ENCODE measurements around the gene RSL24D1. TPM values are rescaled to one million over a fixed set of nuclear protein-coding genes. Genes with fewer than 3 reads are reported as not detected.

RSL24D1 gene
- total RNA-seq, 1 experiment from 2014 or later = 111 TPM

GRCh38 chr15:55220606-55221005, 23.9 kb upstream of the RSL24D1 start:
- Histone ChIP-seq H2BK20ac (ENCODE audit: low read depth, low read length, poor library complexity, severe bottlenecking) (no peak overlapping the region), H3K27ac (ENCODE audit: insufficient read length, low read depth, low read length) (no peak overlapping the region), H3K79me2 (ENCODE audit: insufficient read depth, low read length) (no peaks in the 10 kb centered on the region), H3K79me1 (ENCODE audit: insufficient read depth, low read depth, low read length, poor library complexity, severe bottlenecking) (no peaks in the 10 kb centered on the region), H3K56ac (ENCODE audit: insufficient read length, low read depth, low read length) (no peak overlapping the region), H2AFZ (ENCODE audit: low read length) (no peak overlapping the region), H2BK5ac (ENCODE audit: insufficient read length, low read length) (no peak overlapping the region), H4K20me1 (ENCODE audit: control insufficient read depth, insufficient read depth, insufficient read length) (no peaks in the 10 kb centered on the region), H2BK15ac (ENCODE audit: low read depth, low read length) (no peak overlapping the region), H3K14ac (ENCODE audit: insufficient read depth, low read length) (no peak overlapping the region), H3K23ac (ENCODE audit: insufficient read length, low read depth, low read length) (no peak overlapping the region), H2AK5ac (ENCODE audit: insufficient read length, low read length) (no peak overlapping the region), H3K9me3 (ENCODE audit: control insufficient read depth, low read depth, low read length) (no peaks in the 10 kb centered on the region), H2BK120ac (ENCODE audit: low read depth, low read length, poor library complexity, severe bottlenecking) (no peak overlapping the region), H2BK12ac (ENCODE audit: insufficient read length, low read depth, low read length) (no peak overlapping the region), H3K4ac (ENCODE audit: low read depth, low read length) (no peak overlapping the region), H3T11ph (ENCODE audit: low read length) (no peak overlapping the region), H3K4me2 (ENCODE audit: insufficient read depth, insufficient read length, low read length) (no peak overlapping the region), H3K9ac (ENCODE audit: extremely low read depth, insufficient read length, low read length) (no peak overlapping the region), H3K18ac (ENCODE audit: insufficient read length, low read depth, low read length) (no peak overlapping the region), H3K27me3 (ENCODE audit: insufficient read depth, low read length) (no peaks in the 10 kb centered on the region), H4K91ac (ENCODE audit: insufficient read length, low read depth, low read length) (no peak overlapping the region), H4K5ac (ENCODE audit: insufficient read length, low read depth, low read length) (no peak overlapping the region), H3K23me2 (ENCODE audit: insufficient read length, low read depth, low read length, poor library complexity, severe bottlenecking) (no peaks in the 10 kb centered on the region), H4K8ac (replicated peaks; ENCODE audit: insufficient read length, low read depth, low read length) (no peak overlapping the region), H3K4me1 (ENCODE audit: insufficient read depth, low read length) (no peaks in the 10 kb centered on the region; the same call in 1 of the 2 replicates)
- Mint-ChIP-seq H3K27ac (peak overlapping the region in 1 of 3 experiments; percentile 27; a peak in 1 of 7 replicates), H3K4me1 (peaks cover 5 to 9% of the 10 kb centered on the region in 2 experiments), H3K36me3 (ENCODE audit: insufficient read depth in 1 of 3, low read depth in 3 of 3) (no peaks in the 10 kb centered on the region; a peak in 1 of 7 replicates), H3K9me3 (no peaks in the 10 kb centered on the region), H3K27me3 (ENCODE audit: low read depth) (no peaks in the 10 kb centered on the region), H3K4me3 (no peak overlapping the region)
- no peak for DNase-seq
- TF ChIP-seq CTCF (conservative IDR thresholded peaks at IDR 0.05) = no peak

Measured in H9 (cell line).